GM21786 (cell line): ENCODE results near the gene GBF1.

Experiments
- ATAC-seq: cut with Tn5 transposase; IDR thresholded peaks from one replicate; pipeline ENCODE4 v1.9.1; 2021; ENCODE audit not compliant: unreplicated experiment

The GBF1 gene

DNA sequence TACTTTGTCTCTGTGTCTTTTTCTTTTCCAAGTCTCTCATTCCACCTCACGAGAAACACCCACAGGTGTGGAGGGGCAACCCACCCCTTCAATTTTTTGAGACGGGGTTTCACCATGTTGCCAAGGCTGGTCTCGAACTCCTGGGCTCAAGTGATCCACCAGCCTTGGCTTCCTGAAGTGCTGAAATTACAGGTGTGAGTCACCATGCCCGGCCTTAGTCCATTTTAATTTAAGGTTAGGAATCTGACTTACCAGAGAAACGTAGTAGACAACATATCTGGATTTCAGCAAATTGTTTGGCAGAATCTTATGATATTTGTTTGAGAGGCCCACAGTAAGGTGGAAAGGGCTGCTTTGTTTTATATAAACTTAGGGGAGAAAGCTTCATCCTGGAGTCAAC, 147.0 kb downstream of the GBF1 start:
- ATAC-seq = no peak

DNA sequence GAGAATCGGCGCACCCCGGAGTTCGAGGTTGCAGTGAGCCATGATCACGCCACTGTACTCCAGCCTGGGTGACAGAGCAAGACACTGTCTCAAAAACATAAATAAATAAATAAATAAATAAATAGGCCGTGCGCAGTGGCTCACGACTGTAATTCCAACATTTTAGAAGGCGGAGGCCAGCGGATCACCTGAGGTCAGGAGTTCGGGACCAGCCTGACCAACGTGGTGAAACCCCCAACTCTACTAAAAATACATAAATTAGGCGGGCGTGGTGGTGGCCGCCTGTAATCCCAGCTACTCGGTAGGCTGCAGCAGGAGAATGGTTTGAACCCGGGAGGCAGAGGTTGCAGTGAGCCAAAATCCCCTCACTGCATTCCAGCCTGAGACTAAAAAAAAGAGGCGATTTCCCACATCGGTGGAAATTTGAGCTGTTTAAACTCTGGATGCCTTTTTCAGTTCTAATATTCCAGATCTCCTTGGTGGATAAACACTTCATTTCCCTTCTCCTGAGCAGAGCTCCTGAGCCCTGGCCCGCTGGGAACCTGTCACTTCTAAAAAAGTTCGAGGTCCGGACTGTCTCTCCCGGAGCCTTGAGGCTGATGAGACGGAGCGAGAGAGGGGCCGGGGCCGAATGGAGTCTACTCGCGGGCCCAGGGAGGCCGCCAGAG, 148.2 kb downstream of the GBF1 start:
- ATAC-seq = no peak

DNA sequence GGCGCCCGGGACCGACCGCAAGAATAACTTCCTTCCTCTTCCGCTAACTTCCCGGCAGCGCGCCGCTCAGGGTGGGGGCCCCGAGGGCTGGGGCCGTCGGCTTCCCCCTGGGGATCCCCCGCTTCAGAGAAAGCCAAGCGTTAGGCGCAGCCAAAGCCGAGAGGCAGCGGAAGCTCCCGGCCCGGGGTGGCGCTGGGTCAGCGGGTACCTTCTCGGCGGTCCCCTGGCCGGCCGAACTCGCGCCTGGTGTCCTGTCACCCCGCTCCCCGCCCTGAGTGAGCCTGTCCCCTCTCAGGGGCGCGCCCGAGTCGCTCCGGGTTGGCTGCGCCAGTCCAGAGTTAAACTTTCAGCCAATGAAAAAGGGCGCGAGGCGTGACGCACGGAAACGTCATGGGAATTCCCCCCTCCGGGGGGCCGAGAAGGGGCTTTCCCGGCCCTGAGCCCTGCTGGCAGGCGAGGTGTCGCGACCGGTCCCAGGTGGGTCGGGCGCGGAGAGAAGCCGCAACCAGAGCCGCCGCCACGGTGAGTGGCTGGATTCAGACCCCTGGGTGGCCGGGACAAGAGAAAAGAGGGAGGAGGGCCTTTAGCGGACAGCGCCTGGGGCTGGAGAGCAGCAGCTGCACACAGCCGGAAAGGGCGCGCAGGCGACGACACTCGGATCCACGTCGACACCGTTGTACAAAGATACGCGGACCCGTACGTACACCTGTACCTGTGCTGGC, 148.9 kb downstream of the GBF1 start:
- ATAC-seq = peak; percentile 81

DNA sequence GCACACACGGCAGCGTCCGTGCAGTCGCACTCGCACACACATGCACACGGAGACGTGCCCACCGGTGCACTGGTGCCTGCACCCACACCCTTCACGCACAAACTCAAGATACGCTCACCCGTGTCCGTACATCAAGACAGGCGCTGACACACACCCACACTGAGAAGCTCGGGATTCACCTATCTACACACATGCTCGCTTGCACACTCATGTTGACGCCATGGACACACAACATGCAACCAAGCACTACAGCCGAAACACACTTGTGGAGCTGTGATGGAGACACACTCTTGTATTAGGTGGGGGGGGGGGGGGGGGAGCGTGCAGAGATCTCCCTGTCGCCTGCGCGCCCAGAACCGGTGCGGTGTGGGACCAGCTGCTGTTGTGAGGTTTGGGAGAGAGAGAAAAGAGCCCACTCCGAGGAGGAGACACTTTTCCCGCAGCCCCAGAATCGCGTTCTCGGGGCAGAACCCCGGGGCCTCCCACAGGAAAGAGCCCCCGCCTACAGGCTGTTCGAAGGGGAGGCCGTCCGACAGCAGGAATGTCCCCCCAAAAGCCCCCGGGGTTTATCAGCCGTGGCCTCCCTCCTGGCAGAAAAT, 149.6 kb downstream of the GBF1 start:
- no peak for ATAC-seq

DNA sequence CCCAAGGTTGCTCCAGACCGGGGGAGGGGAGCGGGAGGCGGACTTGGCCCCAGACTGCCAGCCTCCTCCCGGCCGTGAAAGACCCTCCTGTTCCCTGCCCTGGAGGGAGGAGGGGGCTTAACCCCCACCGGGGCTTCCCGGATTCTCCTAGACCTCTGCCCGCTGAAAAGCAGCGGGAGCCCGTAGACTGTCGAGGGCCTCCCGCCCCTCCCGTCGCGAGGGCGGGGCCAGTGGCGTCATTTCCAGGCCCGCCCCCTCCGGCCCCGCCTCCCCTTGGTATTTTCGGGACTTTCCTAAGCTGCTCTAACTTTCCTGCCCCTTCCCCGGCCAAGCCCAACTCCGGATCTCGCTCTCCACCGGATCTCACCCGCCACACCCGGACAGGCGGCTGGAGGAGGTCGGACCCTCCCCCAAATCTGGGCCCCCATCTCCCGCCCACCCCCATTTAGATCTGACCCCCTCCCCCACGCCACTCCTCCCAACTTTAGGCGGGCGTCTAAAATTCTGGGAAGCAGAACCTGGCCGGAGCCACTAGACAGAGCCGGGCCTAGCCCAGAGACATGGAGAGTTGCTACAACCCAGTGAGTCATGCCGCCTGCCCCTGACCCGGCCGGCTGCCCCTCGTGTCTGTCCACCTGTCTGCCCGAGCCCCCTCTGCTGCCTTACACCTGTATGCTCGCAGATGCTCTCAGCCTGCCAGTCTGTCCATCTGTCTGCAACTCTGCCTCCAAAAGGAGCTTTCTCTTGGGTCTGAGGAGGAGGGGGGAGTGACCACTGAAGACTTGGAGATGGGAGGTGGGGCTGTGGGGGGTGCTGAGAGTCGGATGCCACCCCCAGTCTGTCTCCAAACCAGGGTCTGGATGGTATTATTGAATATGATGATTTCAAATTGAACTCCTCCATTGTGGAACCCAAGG, 150.3 kb downstream of the GBF1 start, which contains the start of gene NFKB2:
Gene NFKB2 (plus strand): TSS at position 306 of the 917 bp plus-strand sequence. CDS start 255 bp downstream, at position 561.
- ATAC-seq = no peak

DNA sequence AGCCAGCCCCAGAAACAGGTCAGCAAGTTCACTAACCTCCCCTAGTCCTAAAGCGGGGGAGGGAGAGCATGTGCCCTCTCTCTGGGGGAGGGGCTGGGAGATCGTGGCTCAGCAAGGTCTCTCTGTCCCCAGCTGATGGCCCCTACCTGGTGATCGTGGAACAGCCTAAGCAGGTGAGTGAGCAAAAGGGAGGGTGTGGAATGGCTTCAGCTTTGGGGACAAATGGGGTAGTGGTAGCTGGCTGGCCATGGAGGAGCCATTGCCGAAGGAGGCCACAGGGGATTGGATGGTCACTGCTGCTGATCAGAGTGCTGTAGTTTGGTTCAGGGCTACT, 151.0 kb downstream of the GBF1 start:
- no peak for ATAC-seq

DNA sequence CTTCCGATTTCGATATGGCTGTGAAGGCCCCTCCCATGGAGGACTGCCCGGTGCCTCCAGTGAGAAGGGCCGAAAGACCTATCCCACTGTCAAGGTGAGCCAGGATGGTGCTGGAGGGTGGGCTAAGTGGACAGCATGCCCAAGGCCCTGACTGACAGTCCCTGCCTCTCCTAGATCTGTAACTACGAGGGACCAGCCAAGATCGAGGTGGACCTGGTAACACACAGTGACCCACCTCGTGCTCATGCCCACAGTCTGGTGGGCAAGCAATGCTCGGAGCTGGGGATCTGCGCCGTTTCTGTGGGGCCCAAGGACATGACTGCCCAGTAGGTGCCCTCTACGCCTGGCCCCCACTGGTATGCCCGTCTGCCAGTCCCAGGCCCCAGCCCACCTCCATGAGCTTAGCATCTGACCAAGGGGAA, 151.4 kb downstream of the GBF1 start:
- no peak for ATAC-seq

DNA sequence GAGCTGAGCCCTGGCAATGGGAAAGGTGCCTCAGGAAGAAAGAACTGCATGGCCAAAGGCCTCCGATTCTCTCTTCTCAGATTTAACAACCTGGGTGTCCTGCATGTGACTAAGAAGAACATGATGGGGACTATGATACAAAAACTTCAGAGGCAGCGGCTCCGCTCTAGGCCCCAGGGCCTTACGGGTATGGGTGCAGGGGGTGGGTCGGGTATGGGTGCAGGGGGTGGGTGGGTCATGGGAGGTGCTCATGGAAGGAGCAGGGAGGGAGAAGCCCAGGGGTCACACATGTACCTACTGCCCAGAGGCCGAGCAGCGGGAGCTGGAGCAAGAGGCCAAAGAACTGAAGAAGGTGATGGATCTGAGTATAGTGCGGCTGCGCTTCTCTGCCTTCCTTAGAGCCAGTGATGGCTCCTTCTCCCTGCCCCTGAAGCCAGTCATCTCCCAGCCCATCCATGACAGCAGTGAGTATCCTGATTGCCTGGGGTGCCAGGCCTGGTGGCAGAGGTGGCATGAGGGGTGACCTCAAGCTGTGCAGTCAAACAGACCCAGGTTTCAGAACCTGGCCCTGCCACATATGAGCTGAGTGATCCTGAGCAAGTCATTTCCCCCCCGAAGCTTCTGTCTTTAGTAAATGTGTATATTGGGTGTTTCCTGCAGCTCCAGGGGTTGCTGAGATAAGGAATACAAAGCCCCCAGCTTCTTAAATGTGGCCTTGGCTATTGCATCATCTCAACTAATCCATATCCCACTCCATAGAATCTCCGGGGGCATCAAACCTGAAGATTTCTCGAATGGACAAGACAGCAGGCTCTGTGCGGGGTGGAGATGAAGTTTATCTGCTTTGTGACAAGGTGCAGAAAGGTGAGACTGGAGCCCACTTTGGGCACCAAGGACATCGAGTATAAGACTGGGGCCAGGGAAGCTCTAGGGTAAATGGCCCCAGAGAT, 152.2 kb downstream of the GBF1 start:
- no peak for ATAC-seq

DNA sequence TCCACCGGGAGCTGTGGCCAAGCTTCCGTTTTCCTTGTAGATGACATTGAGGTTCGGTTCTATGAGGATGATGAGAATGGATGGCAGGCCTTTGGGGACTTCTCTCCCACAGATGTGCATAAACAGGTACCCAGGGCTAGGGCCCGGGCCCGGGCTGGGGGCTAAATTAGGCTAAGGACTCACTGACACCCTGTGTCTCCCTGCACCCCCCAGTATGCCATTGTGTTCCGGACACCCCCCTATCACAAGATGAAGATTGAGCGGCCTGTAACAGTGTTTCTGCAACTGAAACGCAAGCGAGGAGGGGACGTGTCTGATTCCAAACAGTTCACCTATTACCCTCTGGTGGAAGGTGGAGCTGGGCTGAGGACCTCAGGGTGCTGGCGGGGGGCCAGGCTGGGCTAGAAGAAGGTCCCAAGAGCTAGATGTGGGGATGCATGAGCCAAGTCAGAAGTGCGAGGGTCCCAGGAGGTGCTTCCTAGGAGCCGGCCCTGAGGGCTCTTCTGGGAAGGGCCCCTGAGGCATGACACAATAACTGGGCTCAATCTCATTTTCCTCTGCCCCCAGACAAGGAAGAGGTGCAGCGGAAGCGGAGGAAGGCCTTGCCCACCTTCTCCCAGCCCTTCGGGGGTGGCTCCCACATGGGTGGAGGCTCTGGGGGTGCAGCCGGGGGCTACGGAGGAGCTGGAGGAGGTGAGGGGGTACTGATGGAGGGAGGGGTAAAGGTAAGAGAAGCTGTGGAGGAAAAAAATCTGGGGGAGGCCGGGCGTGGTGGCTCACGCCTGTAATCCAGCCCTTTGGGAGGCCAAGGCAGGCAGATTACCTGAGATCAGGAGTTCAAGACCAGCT, 153.1 kb downstream of the GBF1 start:
- no peak for ATAC-seq

DNA sequence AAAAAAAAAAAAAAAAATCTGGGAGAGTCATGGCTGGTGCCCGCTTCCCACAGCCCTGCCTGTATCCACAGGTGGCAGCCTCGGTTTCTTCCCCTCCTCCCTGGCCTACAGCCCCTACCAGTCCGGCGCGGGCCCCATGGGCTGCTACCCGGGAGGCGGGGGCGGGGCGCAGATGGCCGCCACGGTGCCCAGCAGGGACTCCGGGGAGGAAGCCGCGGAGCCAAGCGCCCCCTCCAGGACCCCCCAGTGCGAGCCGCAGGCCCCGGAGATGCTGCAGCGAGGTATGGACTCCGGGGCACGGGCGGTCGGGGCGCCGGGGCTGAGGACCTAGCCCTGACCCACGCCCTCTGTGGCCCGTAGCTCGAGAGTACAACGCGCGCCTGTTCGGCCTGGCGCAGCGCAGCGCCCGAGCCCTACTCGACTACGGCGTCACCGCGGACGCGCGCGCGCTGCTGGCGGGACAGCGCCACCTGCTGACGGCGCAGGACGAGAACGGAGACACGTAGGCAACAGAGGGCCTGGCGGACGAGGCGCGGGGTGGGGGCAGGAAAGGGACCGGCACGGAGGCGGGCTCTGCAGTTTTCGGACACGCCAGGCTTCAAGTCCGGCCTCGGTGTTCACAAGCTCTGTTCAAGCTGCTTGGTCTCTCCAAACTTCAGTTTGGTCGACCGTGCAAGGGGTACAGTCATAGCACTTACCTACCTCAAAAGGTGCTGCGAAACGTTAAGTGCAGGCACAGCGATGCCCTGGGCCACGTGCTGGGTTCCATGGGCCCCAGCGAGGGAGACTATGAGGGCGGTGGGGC, 154.1 kb downstream of the GBF1 start:
- ATAC-seq = peak; percentile 46

DNA sequence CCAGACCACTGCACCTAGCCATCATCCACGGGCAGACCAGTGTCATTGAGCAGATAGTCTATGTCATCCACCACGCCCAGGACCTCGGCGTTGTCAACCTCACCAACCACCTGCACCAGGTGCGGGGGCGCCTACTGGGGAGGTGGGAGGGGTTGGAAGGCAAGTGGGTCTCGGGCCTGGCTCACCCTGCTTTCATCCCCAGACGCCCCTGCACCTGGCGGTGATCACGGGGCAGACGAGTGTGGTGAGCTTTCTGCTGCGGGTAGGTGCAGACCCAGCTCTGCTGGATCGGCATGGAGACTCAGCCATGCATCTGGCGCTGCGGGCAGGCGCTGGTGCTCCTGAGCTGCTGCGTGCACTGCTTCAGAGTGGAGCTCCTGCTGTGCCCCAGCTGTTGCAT, 154.7 kb downstream of the GBF1 start:
- ATAC-seq = no peak

DNA sequence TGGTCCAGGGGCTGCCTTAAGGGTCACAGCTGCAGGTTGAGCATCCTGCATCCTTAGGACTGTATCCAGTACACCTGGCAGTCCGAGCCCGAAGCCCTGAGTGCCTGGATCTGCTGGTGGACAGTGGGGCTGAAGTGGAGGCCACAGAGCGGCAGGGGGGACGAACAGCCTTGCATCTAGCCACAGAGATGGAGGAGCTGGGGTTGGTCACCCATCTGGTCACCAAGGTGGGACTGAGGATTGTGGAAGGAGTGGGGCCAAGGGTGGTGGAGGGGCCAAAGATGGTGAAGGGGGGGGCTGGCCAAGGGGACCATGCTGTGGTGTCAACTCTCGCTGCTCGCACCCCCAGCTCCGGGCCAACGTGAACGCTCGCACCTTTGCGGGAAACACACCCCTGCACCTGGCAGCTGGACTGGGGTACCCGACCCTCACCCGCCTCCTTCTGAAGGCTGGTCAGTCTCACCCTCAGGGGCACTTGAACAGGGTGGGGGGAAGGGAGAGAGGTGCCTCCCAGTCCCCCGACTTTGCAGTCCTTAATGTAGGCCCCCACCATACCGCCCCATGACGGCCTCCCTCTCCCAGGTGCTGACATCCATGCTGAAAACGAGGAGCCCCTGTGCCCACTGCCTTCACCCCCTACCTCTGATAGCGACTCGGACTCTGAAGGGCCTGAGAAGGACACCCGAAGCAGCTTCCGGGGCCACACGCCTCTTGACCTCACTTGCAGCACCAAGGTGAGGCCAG, 155.4 kb downstream of the GBF1 start:
- no peak for ATAC-seq

DNA sequence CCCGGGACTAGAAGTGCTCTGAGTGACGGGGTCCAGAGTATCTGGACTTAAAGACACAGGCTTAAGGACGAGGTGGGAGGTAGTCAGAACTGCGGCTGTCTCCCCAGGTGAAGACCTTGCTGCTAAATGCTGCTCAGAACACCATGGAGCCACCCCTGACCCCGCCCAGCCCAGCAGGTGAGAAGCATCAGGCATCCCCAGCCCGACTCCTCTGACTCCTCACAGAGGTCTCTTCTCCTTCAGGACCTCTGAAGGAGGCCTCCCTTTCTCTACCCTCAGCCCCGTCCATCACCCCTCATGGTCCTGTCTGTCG, 156.0 kb downstream of the GBF1 start:
- ATAC-seq = no peak

DNA sequence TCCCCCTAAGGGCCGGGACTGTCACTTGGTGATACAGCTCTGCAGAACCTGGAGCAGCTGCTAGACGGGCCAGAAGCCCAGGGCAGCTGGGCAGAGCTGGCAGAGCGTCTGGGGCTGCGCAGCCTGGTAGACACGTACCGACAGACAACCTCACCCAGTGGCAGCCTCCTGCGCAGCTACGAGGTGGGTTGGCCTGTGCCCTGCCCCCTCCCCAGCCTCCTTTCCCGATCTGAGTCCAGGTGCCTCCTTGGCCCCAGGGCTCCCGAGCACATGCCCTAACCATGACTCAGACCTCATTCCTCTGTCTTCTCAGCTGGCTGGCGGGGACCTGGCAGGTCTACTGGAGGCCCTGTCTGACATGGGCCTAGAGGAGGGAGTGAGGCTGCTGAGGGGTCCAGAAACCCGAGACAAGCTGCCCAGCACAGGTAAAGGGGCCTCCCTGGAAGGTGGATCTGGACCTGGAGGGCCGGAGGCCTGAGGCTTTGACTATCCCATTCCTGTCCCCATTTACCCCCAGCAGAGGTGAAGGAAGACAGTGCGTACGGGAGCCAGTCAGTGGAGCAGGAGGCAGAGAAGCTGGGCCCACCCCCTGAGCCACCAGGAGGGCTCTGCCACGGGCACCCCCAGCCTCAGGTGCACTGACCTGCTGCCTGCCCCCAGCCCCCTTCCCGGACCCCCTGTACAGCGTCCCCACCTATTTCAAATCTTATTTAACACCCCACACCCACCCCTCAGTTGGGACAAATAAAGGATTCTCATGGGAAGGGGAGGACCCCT, 156.6 kb downstream of the GBF1 start:
- no peak for ATAC-seq

DNA sequence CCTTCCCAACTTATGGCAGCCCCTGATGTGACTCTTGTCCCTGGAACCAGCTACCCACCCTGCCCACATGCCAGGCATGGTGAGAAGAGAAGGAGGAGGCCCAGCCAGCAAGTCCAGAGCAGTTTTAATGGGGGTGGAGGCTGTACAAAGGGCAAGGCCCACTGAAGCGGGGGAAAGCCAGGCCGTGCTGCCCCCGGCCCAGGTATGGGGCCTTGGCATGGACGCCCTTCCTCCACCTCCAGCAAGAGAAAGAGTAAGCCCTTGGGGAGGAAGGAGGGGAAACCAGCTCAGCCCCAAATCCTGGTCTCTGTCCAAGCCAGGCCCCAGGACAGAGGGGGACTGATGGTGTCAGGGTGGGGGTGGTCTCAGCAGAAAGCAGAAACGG, 157.2 kb downstream of the GBF1 start:
- ATAC-seq = no peak

DNA sequence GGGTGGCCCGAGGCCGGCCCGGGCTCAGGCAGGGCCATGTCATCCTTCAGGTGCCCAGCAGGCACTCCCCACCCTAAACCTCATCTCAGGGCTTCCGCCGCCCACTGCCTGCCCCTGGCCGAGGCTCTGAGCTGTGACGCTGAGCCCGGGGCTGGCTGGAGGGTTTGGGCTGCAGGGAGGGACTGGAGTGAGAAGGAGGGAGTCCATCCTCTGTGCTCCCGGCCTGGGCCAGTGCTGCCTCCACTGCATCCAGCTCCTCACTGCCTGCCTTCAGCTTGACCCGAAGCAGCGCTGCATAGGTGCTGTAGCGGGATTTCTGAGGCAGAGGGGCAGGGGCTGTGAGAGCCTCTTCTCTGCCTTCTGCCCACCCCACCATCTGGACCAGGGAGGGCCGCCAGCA, 157.8 kb downstream of the GBF1 start:
- no peak for ATAC-seq
